Measurements from ENCODE around the gene ASB5.
A peak's percentile ranks its signal among the peaks of the same experiment; 100 is the strongest.

Gene ASB5

GRCh38 chr4:176187624-176188023 lies 81.4 kb downstream of the ASB5 start:
- H3K4me3 ChIP-seq (replicated peaks; ENCODE audit: low read depth, low read length) = no peak overlapping the region
- no peak for DNase-seq (ENCODE audit: low read depth)
- TF ChIP-seq, protein P1, sequence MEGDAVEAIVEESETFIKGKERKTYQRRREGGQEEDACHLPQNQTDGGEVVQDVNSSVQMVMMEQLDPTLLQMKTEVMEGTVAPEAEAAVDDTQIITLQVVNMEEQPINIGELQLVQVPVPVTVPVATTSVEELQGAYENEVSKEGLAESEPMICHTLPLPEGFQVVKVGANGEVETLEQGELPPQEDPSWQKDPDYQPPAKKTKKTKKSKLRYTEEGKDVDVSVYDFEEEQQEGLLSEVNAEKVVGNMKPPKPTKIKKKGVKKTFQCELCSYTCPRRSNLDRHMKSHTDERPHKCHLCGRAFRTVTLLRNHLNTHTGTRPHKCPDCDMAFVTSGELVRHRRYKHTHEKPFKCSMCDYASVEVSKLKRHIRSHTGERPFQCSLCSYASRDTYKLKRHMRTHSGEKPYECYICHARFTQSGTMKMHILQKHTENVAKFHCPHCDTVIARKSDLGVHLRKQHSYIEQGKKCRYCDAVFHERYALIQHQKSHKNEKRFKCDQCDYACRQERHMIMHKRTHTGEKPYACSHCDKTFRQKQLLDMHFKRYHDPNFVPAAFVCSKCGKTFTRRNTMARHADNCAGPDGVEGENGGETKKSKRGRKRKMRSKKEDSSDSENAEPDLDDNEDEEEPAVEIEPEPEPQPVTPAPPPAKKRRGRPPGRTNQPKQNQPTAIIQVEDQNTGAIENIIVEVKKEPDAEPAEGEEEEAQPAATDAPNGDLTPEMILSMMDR (IDR thresholded peaks at IDR 0.05; ENCODE audit: low read length, missing control alignments) = no peak

GRCh38 chr4:176186671-176187395 lies 82.2 kb downstream of the ASB5 start:
- H3K4me3 ChIP-seq (replicated peaks; ENCODE audit: low read depth, low read length) = no peak overlapping the region
- DNase-seq (ENCODE audit: low read depth) = no peak
- TF ChIP-seq, protein P1 (IDR thresholded peaks at IDR 0.05; ENCODE audit: low read length, missing control alignments) = no peak

GRCh38 chr4:176186067-176186466 lies 83.0 kb downstream of the ASB5 start:
- TF ChIP-seq, protein P1 (IDR thresholded peaks at IDR 0.05; ENCODE audit: low read length, missing control alignments) = no peak
- H3K4me3 ChIP-seq (replicated peaks; ENCODE audit: low read depth, low read length) = no peak overlapping the region
- no peak for DNase-seq (ENCODE audit: low read depth)

GRCh38 chr4:176185051-176185450 lies 84.0 kb downstream of the ASB5 start:
- TF ChIP-seq, protein P1 (IDR thresholded peaks at IDR 0.05; ENCODE audit: low read length, missing control alignments) = no peak
- no peak overlapping the region for H3K4me3 ChIP-seq (replicated peaks; ENCODE audit: low read depth, low read length)
- DNase-seq (ENCODE audit: low read depth) = peak; percentile 53

Data from fibroblast of pulmonary artery (primary cell).